Astrocyte (in vitro differentiated cells and primary cell): ENCODE measurements around the gene FOXF1. TPM values are rescaled to one million over a fixed set of nuclear protein-coding genes. Genes with fewer than 3 reads are reported as not detected.

Experiments used
- DNase-seq: peaks from one replicate; pipeline ENCODE4 v3.0.0-alpha.2; 2010; ENCODE audit warnings: low read depth
- FAIRE-seq: peaks from 2 replicates; lab custom pipeline; 2011; peaks lifted over from hg19 to GRCh38; lab: Jason Lieb, UNC
- H2AFZ ChIP-seq: 2 replicates; pipeline ENCODE4 v1.6.0; 2012; ENCODE audit warnings: low read depth, low read length, inconsistent platforms
- H3K27ac ChIP-seq: 2 replicates; pipeline ENCODE4 v1.5.1; 2011; ENCODE audit warnings: low read depth, low read length, inconsistent platforms
- H3K27me3 ChIP-seq: 2 replicates; pipeline ENCODE4 v1.6.0; 2011; ENCODE audit warnings: low read length, inconsistent platforms; ENCODE audit not compliant: insufficient read depth
- H3K36me3 ChIP-seq: 2 replicates; pipeline ENCODE4 v1.5.1; 2011; ENCODE audit warnings: low read length, inconsistent platforms; ENCODE audit not compliant: insufficient read depth
- H3K4me1 ChIP-seq: 2 replicates; pipeline ENCODE4 v1.5.1; 2011; ENCODE audit warnings: low read length, inconsistent platforms; ENCODE audit not compliant: insufficient read depth
- H3K4me2 ChIP-seq: 2 replicates; pipeline ENCODE4 v1.6.0; 2012; ENCODE audit warnings: low read length, inconsistent platforms
- H3K4me3 ChIP-seq: 2 replicates; pipeline ENCODE4 v1.5.1; 2011; ENCODE audit warnings: low read depth, mild to moderate bottlenecking, low read length, inconsistent platforms; ENCODE audit not compliant: insufficient read depth
- H3K79me2 ChIP-seq: 2 replicates; pipeline ENCODE4 v1.6.0; 2012; ENCODE audit warnings: mild to moderate bottlenecking, low read length, inconsistent platforms; ENCODE audit not compliant: insufficient read depth
- H3K9ac ChIP-seq: 2 replicates; pipeline ENCODE4 v1.6.0; 2012; ENCODE audit warnings: mild to moderate bottlenecking, low read length, inconsistent platforms
- H3K9me3 ChIP-seq: 2 replicates; pipeline ENCODE4 v1.5.1; 2012; ENCODE audit warnings: low read depth, mild to moderate bottlenecking, low read length, inconsistent platforms; ENCODE audit not compliant: insufficient read depth
- H4K20me1 ChIP-seq: 2 replicates; pipeline ENCODE4 v1.6.0; 2012; ENCODE audit warnings: low read length, inconsistent platforms; ENCODE audit not compliant: insufficient read depth
- H3K27ac Mint-ChIP-seq: one replicate; pipeline ENCODE4 v1.8.0; 2021; ENCODE audit warnings: mild to moderate bottlenecking, mixed read lengths; ENCODE audit not compliant: unreplicated experiment
- H3K27me3 Mint-ChIP-seq: one replicate; pipeline ENCODE4 v1.8.0; 2021; ENCODE audit warnings: low read depth, mixed read lengths; ENCODE audit not compliant: unreplicated experiment
- H3K36me3 Mint-ChIP-seq: one replicate; pipeline ENCODE4 v1.8.0; 2021; ENCODE audit warnings: low read depth, mixed read lengths; ENCODE audit not compliant: unreplicated experiment
- H3K4me1 Mint-ChIP-seq: one replicate; pipeline ENCODE4 v1.8.0; 2021; ENCODE audit warnings: low read depth, mixed read lengths; ENCODE audit not compliant: unreplicated experiment
- H3K4me3 Mint-ChIP-seq: one replicate; pipeline ENCODE4 v1.8.0; 2021; ENCODE audit warnings: mild to moderate bottlenecking, moderate library complexity, mixed read lengths; ENCODE audit not compliant: unreplicated experiment
- H3K9me3 Mint-ChIP-seq: one replicate; pipeline ENCODE4 v1.8.0; 2021; ENCODE audit warnings: mild to moderate bottlenecking, mixed read lengths; ENCODE audit not compliant: unreplicated experiment
- CTCF ChIP-seq: IDR thresholded peaks from 2 replicates; pipeline ENCODE4 v1.5.1; 2011; ENCODE audit warnings: low read depth, mild to moderate bottlenecking, inconsistent platforms, low read length, moderate library complexity; ENCODE audit not compliant: insufficient read depth
- EZH2 ChIP-seq: IDR thresholded peaks from 2 replicates; pipeline ENCODE4 v1.6.1; 2012; ENCODE audit warnings: mild to moderate bottlenecking, low read length, inconsistent platforms; ENCODE audit not compliant: insufficient read depth
- total RNA-seq: library from RNA; stranded (reverse); gene quantifications from 2 replicates; pipeline ENCODE4 v1.2.1, GENCODE V29; 2021

FOXF1 gene
- total RNA-seq, 1 donor from 2014 or later, result 0.07 TPM

DNA sequence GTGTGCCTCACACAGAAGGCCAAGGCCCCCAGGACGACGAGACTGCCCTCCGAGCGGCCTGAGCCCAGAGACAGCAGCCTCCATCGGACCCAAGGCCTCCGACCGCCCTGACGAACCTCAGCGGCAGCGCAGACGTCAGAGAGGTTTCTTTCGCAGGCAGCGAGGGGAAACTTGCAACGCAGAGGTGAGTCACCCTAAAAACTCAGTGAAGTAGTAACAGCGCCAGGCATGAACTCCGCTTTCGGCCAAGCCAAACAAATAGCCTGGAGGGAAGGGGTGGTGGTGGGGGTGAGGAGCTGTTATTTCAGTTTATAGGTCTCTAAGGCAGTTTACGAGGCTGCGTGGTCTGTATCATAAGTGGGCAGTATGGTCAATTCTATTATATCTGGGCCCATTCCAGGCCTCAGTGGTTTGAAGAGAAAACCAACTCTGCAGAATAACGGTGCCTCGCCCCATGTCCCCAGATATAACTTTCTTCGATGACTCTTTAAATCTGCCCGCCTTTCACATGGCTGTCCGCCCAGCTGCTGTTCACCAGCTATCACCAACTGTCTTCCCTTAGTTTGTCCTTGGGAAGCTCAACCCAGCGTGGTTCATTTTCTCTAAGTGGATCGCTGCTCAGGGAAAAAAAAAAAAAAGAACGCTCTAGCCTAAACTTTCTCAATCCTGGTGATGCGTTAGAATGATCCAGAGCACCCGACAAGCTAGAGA, 43.5 kb upstream of the FOXF1 start:
- Mint-ChIP-seq H3K36me3 (no peaks in the 10 kb centered on the region), H3K9me3 (peaks cover under 1% of the 10 kb centered on the region), H3K4me3 (no peak overlapping the region), H3K27ac (no peak overlapping the region), H3K4me1 (peaks cover 3% of the 10 kb centered on the region), H3K27me3 (peaks cover 49% of the 10 kb centered on the region)
- Histone ChIP-seq H2AFZ (no peak overlapping the region), H3K4me1 (peaks cover 6% of the 10 kb centered on the region), H3K9ac (no peak overlapping the region), H3K4me3 (no peak overlapping the region), H3K27me3 (peaks cover 2% of the 10 kb centered on the region), H3K9me3 (peaks cover 6% of the 10 kb centered on the region), H3K4me2 (peak overlapping the region; percentile 19), H3K79me2 (no peaks in the 10 kb centered on the region), H3K27ac (no peak overlapping the region), H3K36me3 (no peaks in the 10 kb centered on the region), H4K20me1 (no peaks in the 10 kb centered on the region)
- no peak for FAIRE-seq
- DNase-seq, result peak; percentile 94
- TF ChIP-seq CTCF (no peak), EZH2 (no peak)

DNA sequence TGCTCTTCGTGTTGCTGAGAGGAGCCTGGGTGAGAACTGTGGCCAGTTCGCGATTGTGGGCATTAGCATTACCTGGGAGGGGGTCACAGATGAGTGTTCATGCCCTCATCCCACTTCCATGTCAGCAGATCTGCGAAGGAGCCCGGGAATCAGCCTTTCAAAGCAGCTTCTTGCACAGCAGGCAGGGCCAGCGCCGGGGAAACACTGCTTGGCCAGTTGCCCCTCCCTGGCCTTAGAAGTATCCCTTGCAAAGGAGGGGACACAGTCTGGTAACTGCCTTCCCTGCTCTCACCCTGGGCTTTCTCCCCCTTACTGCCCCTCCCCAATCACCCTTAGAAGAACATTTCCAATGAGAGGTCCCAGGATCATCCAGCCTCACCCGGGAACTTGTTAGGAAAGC, 42.8 kb upstream of the FOXF1 start:
- Mint-ChIP-seq H3K4me3 (no peak overlapping the region), H3K27me3 (peaks cover 49% of the 10 kb centered on the region), H3K4me1 (peaks cover 4% of the 10 kb centered on the region), H3K9me3 (peaks cover 3% of the 10 kb centered on the region), H3K27ac (no peak overlapping the region), H3K36me3 (no peaks in the 10 kb centered on the region)
- DNase-seq, result no peak
- Histone ChIP-seq H3K4me2 (no peak overlapping the region), H3K79me2 (no peaks in the 10 kb centered on the region), H4K20me1 (no peaks in the 10 kb centered on the region), H3K36me3 (no peaks in the 10 kb centered on the region), H3K4me3 (no peak overlapping the region), H3K9ac (no peak overlapping the region), H3K4me1 (peaks cover 6% of the 10 kb centered on the region), H3K9me3 (peaks cover 11% of the 10 kb centered on the region), H3K27me3 (peaks cover 2% of the 10 kb centered on the region), H2AFZ (no peak overlapping the region), H3K27ac (no peak overlapping the region)
- FAIRE-seq, result no peak
- TF ChIP-seq CTCF (no peak), EZH2 (no peak)

DNA sequence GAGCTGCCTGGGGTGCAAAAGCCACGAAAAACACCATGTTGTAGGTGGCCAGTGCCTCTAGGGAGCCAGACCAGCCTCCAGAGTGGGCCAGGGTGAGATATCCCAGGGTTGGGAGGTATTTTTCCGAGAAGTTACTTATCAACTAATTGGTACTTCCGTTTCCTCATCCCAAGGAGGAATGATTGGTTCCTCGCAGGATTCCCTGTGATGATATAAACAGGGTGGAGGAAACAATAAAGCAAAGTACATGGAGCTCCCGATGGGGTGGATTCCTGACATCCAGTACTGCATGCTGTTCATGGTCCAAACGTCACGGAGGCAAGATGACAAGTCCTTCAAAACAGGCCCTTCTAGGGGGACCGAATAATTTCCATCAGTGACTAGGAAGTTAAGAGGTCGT, 39.4 kb upstream of the FOXF1 start:
- Histone ChIP-seq H4K20me1 (no peaks in the 10 kb centered on the region), H3K9me3 (peaks cover 7% of the 10 kb centered on the region), H3K4me2 (no peak overlapping the region), H3K79me2 (no peaks in the 10 kb centered on the region), H3K4me1 (peaks cover 6% of the 10 kb centered on the region), H3K36me3 (no peaks in the 10 kb centered on the region), H2AFZ (no peak overlapping the region), H3K9ac (no peak overlapping the region), H3K27me3 (peaks cover 6% of the 10 kb centered on the region), H3K27ac (no peak overlapping the region), H3K4me3 (no peak overlapping the region)
- Mint-ChIP-seq H3K27ac (no peak overlapping the region), H3K4me3 (no peak overlapping the region), H3K9me3 (peaks cover 5% of the 10 kb centered on the region), H3K27me3 (peaks cover 77% of the 10 kb centered on the region), H3K4me1 (peaks cover 4% of the 10 kb centered on the region), H3K36me3 (peaks cover 1% of the 10 kb centered on the region)
- TF ChIP-seq EZH2, result no peak
- TF ChIP-seq CTCF, result no peak
- no peak for FAIRE-seq
- DNase-seq, result no peak
